ENCODE measurements around the gene SIRPA.

Gene SIRPA

DNA sequence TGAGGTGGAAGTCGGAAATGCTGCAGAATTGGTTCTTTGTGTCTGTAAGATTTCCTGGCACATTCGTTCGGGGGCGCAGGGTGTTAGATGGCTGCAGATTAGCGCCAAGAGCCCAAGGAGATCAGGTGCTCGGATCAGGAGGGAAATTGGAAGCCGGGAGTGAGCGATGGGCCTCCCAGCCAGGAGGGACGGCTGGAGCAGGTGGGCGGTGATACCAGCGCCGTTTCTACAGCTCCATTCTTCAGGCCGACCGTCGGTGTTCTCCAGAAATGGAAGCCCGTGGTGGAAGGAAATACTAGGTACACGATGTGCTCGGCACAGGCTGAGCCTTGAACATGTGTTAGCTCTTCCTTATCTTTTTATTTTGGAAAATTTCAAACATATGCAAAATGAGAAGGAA, 6.5 kb downstream of the SIRPA start:
- Histone ChIP-seq H3K36me3 (ENCODE audit: insufficient read depth, low read length) (peaks cover 8% of the 10 kb centered on the region), H3K9ac (ENCODE audit: insufficient read length) (no peak overlapping the region), H3K4me3 (no peak overlapping the region), H3K27ac (no peak overlapping the region; the same call in 1 of the 2 replicates), H3K9me3 (ENCODE audit: low read depth, low read length) (no peaks in the 10 kb centered on the region)
- no peak for TF ChIP-seq EZH2 (IDR thresholded peaks at IDR 0.05)
- no peak for TF ChIP-seq FOXP2 (optimal IDR thresholded peaks at IDR 0.05; ENCODE audit: control extremely low read depth, extremely low read length, insufficient read depth)
- TF ChIP-seq POLR2AphosphoS5 (IDR thresholded peaks at IDR 0.05; ENCODE audit: borderline replicate concordance, low read depth, low read length) = no peak
- DNase-seq (ENCODE audit: low read depth, low spot score) = no peak

DNA sequence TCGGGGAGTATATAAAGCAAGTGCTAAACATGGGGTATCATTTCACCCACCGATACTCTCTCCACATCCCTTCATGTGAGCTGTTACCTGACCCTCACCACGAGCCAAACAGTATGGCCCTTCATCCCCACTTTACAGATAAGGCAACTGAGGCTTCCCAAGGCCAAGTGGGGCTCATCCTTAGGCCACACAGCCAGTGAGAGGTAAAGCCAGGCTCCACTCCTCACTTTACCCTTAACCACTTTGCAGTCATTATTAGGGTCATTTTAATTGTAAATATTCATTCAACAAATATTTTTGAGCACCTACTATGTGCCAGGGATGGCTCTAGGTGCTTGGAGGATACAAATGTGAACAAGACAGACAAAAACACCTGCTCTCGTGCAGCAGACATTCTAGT, 7.0 kb downstream of the SIRPA start:
- no peaks in the 10 kb centered on the region for H3K9me3 ChIP-seq (ENCODE audit: low read depth, low read length)
- no peak overlapping the region for H3K4me3 ChIP-seq
- H3K36me3 ChIP-seq (ENCODE audit: insufficient read depth, low read length) = peaks cover 8% of the 10 kb centered on the region
- no peak for DNase-seq (ENCODE audit: low read depth, low spot score)
- no peak for TF ChIP-seq FOXP2 (optimal IDR thresholded peaks at IDR 0.05; ENCODE audit: control extremely low read depth, extremely low read length, insufficient read depth)
- no peak for TF ChIP-seq POLR2AphosphoS5 (IDR thresholded peaks at IDR 0.05; ENCODE audit: borderline replicate concordance, low read depth, low read length)
- no peak for TF ChIP-seq EZH2 (IDR thresholded peaks at IDR 0.05)
- no peak overlapping the region for H3K9ac ChIP-seq (ENCODE audit: insufficient read length)
- no peak overlapping the region; the same call in 1 of the 2 replicates for H3K27ac ChIP-seq

DNA sequence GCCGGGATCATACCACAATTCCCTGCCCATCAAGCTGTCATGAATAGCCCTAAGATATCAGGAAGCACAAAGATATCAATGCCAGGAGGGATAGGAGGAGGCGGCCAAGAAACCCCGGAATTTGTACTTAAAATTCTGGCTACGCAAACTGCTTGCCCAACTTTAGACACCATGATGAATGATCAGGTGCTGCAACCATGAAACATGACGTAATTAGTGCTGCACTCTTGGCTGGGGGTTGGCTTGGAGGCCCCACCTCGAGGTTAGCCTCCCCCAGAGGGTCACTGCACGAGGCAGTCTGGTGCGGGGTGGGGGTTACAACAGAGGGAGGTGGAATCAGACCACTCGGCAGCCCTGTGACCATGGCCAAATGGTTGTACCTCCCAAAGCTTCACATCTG, 8.9 kb downstream of the SIRPA start:
- Histone ChIP-seq H3K9ac (ENCODE audit: insufficient read length) (no peak overlapping the region), H3K9me3 (ENCODE audit: low read depth, low read length) (no peaks in the 10 kb centered on the region), H3K27ac (no peak overlapping the region), H3K4me3 (no peak overlapping the region), H3K36me3 (ENCODE audit: insufficient read depth, low read length) (peaks cover 8% of the 10 kb centered on the region; the same call in 1 of the 2 replicates)
- no peak for TF ChIP-seq FOXP2 (optimal IDR thresholded peaks at IDR 0.05; ENCODE audit: control extremely low read depth, extremely low read length, insufficient read depth)
- no peak for TF ChIP-seq EZH2 (IDR thresholded peaks at IDR 0.05)
- TF ChIP-seq POLR2AphosphoS5 (IDR thresholded peaks at IDR 0.05; ENCODE audit: borderline replicate concordance, low read depth, low read length) = no peak
- DNase-seq (ENCODE audit: low read depth, low spot score) = no peak

DNA sequence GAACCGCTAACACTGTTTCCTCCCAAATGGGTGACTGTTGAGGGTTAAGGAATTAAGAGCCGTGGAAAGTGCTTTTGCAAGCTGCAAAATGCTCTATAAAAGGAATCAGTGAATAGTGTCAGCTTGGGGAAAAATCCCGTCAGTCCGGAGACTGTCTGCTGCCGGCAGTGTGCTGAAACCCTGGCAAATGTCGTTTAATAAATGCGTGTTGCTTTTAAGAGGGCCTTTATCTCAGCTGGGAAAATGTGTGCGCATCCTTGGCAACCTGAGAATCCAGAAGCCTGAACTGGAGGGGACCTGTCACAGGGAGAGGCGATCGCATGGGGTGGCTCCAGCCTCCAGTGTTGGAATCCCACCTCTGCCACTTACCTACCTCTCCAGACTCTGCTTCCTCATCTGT, 9.8 kb downstream of the SIRPA start:
- Histone ChIP-seq H3K9ac (ENCODE audit: insufficient read length) (no peak overlapping the region), H3K27ac (no peak overlapping the region), H3K4me3 (no peak overlapping the region), H3K9me3 (ENCODE audit: low read depth, low read length) (no peaks in the 10 kb centered on the region), H3K36me3 (ENCODE audit: insufficient read depth, low read length) (peaks cover 8% of the 10 kb centered on the region; the same call in 1 of the 2 replicates)
- no peak for TF ChIP-seq POLR2AphosphoS5 (IDR thresholded peaks at IDR 0.05; ENCODE audit: borderline replicate concordance, low read depth, low read length)
- no peak for DNase-seq (ENCODE audit: low read depth, low spot score)

DNA sequence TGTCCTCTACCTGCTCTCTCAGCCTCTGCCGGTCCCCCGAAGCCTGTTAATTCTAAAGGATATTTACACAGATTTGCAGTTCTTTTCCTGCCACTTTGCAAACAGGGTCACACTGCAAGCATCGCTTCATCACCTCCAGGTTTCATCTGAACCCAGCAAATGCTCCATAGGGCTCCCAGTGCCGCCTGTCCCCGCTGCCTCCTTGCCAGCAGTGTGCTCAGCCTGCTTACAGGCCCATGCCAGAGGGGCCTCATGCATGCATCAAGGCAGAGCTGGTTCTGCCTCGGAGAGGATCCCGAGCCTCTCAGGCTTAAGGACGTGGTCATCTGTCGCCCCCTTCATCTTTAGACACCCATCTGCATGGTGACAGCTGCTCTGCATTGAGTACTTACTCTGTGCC, 10.5 kb downstream of the SIRPA start:
- no peaks in the 10 kb centered on the region for H3K9me3 ChIP-seq (ENCODE audit: low read depth, low read length)
- DNase-seq (ENCODE audit: low read depth, low spot score) = no peak
- peaks cover 13% of the 10 kb centered on the region for H3K36me3 ChIP-seq (ENCODE audit: insufficient read depth, low read length)
- H3K27ac ChIP-seq = no peak overlapping the region
- TF ChIP-seq FOXP2 (optimal IDR thresholded peaks at IDR 0.05; ENCODE audit: control extremely low read depth, extremely low read length, insufficient read depth) (no peak), EZH2 (IDR thresholded peaks at IDR 0.05) (no peak), POLR2AphosphoS5 (IDR thresholded peaks at IDR 0.05; ENCODE audit: borderline replicate concordance, low read depth, low read length) (no peak)
- no peak overlapping the region for H3K9ac ChIP-seq (ENCODE audit: insufficient read length)
- H3K4me3 ChIP-seq = no peak overlapping the region

DNA sequence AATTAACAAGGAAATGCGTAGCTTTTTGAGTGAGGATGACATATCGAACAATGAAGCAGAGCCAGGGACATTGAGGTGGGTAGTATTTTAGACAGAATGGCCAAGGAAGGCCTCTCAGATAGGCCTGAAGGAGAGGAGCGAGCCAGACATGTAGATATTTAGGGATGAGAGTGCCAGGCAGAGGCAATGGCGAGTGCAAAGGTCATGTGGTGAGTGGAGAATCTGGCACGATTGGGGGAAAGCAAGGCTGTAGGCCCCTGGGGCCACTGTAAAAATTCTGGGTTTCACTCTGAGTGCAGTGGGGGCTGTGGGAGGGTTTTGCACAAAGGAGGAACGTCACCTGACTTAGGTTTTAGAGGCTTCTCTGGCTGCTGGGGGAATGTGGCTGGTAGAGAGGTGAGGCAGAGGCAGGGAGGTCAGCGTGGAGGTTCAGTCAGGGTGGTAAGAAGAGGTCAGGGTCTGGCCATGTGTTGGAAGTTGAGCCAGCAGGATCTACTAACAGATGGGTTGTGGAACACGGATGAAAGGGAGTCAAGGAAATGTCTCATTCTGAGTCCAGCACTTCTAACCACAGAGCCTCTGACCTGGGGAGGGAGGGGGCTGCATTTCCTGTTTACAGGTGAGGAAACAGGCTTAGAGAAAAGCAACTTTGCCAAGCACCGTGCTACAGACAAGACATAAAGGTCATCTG, 11.3 kb downstream of the SIRPA start:
- Histone ChIP-seq H3K9me3 (ENCODE audit: low read depth, low read length) (no peaks in the 10 kb centered on the region), H3K4me3 (no peak overlapping the region), H3K36me3 (ENCODE audit: insufficient read depth, low read length) (peaks cover 18% of the 10 kb centered on the region), H3K27ac (no peak overlapping the region), H3K9ac (ENCODE audit: insufficient read length) (no peak overlapping the region)
- TF ChIP-seq POLR2AphosphoS5 (IDR thresholded peaks at IDR 0.05; ENCODE audit: borderline replicate concordance, low read depth, low read length) (no peak), FOXP2 (optimal IDR thresholded peaks at IDR 0.05; ENCODE audit: control extremely low read depth, extremely low read length, insufficient read depth) (no peak), EZH2 (IDR thresholded peaks at IDR 0.05) (no peak)
- no peak for DNase-seq (ENCODE audit: low read depth, low spot score)

DNA sequence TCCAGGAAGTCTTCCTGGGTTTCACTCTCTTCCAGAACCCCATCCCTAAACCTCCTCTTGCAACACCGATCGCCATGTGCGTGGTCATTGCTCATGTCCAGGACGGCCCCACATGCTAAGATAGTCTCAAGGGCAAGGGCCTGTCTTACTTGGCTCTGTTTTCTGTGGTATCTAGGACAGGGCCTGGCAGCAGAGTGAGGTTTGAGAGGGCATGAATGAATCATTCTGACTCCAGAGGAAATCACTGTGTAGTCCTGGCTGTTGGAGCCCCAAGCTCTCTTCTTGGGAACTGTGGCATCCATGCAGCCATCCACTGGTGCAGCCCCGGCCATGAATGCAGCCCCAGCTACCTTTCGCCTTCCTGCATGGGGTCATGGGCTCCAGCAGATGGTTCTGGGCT, 12.4 kb downstream of the SIRPA start:
- no peak for DNase-seq (ENCODE audit: low read depth, low spot score)
- TF ChIP-seq POLR2AphosphoS5 (IDR thresholded peaks at IDR 0.05; ENCODE audit: borderline replicate concordance, low read depth, low read length) (no peak), EZH2 (IDR thresholded peaks at IDR 0.05) (no peak), FOXP2 (optimal IDR thresholded peaks at IDR 0.05; ENCODE audit: control extremely low read depth, extremely low read length, insufficient read depth) (no peak)
- Histone ChIP-seq H3K27ac (no peak overlapping the region), H3K4me3 (no peak overlapping the region), H3K9me3 (ENCODE audit: low read depth, low read length) (no peaks in the 10 kb centered on the region), H3K9ac (ENCODE audit: insufficient read length) (no peak overlapping the region), H3K36me3 (ENCODE audit: insufficient read depth, low read length) (peaks cover 17% of the 10 kb centered on the region)

DNA sequence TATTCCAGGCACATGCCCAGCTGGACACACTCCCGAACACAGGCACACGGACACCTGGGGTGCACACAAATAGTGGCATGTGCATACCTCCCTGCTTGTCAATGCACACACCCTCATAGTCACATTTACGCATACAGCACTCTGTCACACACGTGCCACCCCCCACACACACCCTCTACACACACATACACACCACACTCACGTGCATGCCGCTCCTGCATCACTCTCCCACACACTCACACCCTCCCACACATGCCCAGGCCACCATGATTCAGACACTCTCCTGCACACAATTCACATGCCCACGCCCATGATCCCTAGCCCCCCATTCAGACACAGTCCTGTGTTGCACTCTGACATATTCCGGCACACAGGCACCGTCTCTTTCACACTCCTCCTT, 13.0 kb downstream of the SIRPA start:
- Histone ChIP-seq H3K27ac (no peak overlapping the region), H3K4me3 (no peak overlapping the region), H3K9ac (ENCODE audit: insufficient read length) (no peak overlapping the region), H3K9me3 (ENCODE audit: low read depth, low read length) (no peaks in the 10 kb centered on the region), H3K36me3 (ENCODE audit: insufficient read depth, low read length) (peaks cover 17% of the 10 kb centered on the region)
- TF ChIP-seq EZH2 (IDR thresholded peaks at IDR 0.05) (no peak), POLR2AphosphoS5 (IDR thresholded peaks at IDR 0.05; ENCODE audit: borderline replicate concordance, low read depth, low read length) (no peak), FOXP2 (optimal IDR thresholded peaks at IDR 0.05; ENCODE audit: control extremely low read depth, extremely low read length, insufficient read depth) (no peak)
- DNase-seq (ENCODE audit: low read depth, low spot score) = no peak

DNA sequence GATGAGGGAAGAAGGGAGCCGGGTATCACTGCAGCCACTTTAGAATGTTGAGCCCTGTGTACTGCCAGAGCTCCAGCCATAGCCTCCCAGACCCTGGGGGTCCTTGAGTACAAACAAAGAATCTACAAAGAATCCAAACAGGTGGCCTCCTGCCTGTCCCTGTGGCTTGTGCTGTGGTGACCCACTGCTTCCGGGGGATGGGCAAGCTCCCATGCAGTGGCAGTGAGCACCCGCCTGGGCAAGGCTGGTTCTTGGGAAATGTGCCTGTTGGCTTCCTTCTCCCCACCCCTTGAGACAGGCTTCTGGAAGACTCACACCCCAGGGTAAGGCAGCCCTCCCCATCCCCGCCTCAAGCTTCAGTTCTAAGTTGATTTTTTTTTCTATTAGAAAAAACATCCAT, 13.9 kb downstream of the SIRPA start:
- no peak overlapping the region for H3K4me3 ChIP-seq

More for the DNA sequence above, 13.9 kb downstream of the SIRPA start:
- peaks cover 19% of the 10 kb centered on the region for H3K36me3 ChIP-seq (ENCODE audit: insufficient read depth, low read length)
- no peaks in the 10 kb centered on the region for H3K9me3 ChIP-seq (ENCODE audit: low read depth, low read length)
- H3K27ac ChIP-seq = no peak overlapping the region
- TF ChIP-seq EZH2 (IDR thresholded peaks at IDR 0.05) (no peak), FOXP2 (optimal IDR thresholded peaks at IDR 0.05; ENCODE audit: control extremely low read depth, extremely low read length, insufficient read depth) (no peak), POLR2AphosphoS5 (IDR thresholded peaks at IDR 0.05; ENCODE audit: borderline replicate concordance, low read depth, low read length) (no peak)
- DNase-seq (ENCODE audit: low read depth, low spot score) = no peak
- H3K9ac ChIP-seq (ENCODE audit: insufficient read length) = no peak overlapping the region
